GM18508 (cell line): Measurements from ENCODE around the gene PNP.
A peak's percentile ranks its signal among the peaks of the same experiment; 100 is the strongest.

ENCODE experiments used
- ATAC-seq: cut with Tn5 transposase; IDR thresholded peaks from one replicate; pipeline ENCODE4 v1.9.1; 2021; ENCODE audit warnings: moderate number of reproducible peaks; ENCODE audit not compliant: insufficient read depth, unreplicated experiment

The PNP gene

DNA sequence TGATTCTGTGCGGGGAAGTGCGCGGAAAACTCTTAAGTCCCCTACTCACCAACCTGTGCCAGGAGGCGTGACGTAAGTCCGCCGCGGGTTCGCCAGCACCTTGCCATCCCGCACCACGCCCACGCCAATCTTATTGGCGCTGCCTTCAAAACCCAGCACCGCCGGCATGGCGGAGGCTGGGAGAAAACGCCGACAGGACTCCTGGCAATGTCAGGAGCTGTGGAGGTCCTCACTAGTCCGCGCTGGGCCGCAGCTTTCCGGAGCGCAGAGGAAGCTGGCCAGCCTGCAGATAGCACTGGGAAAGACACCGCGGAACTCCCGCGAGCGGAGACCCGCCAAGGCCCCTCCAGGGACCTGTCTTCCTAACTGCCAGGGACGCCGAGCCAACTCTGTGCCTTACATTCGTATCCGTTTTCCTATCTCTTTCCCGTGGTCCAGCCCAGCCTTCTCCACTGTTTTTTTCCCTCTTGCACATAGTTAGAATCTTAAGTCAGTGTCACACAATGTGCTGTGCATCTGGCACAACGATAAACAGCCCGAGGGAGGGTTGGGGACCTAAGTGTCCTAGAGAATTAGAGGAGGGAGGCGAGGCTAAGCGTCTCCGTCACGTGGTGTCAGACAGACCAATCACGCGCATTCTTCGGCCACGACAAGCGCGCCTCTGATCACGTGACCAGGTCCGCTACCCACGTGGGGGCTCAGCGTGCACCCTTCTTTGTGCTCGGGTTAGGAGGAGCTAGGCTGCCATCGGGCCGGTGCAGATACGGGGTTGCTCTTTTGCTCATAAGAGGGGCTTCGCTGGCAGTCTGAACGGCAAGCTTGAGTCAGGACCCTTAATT, 14.5 kb upstream of the PNP start, which contains the start of the genes APEX1 and OSGEP:
TSS of gene APEX1 (plus strand) at position 711 of the 839 bp plus-strand sequence. CDS start 420 bp downstream, outside the sequence.
TSS of gene OSGEP (minus strand) at position 297 of the 839 bp plus-strand sequence. CDS start at position 168, 129 bp downstream.
- ATAC-seq, result peak; percentile 76

DNA sequence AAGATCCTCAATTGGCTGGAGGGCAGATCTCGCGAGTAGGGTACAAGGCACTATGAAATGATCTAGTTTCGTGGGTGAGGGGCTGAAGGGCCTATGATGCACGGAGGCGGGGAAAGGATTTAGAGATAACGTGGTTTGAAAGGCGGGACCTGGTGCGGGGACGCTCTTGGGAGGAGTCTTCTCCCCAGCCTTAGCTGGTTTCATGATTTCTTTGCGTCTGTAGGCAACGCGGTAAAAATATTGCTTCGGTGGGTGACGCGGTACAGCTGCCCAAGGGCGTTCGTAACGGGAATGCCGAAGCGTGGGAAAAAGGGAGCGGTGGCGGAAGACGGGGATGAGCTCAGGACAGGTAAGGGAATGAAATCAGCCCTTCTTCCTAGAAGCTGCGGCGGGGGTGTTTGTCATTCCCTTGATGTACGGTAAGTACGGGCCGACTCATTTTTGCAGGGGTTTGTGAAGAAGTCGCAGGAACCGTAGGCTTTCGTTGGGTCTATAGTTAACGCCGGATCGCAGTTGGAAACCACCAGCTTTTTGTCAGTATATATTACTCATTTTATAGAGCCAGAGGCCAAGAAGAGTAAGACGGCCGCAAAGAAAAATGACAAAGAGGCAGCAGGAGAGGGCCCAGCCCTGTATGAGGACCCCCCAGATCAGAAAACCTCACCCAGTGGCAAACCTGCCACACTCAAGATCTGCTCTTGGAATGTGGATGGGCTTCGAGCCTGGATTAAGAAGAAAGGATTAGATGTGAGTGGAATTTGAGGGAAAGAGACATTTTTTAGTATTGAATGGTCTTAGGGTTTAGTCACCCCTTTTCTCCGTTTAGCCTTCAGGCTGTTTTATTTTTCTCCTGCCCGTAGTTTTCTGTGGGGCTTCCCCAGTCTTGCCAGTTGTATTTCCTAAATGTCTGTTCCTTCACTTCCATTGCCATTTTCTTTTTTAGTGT, 13.6 kb upstream of the PNP start:
- ATAC-seq, result peak; percentile 29

DNA sequence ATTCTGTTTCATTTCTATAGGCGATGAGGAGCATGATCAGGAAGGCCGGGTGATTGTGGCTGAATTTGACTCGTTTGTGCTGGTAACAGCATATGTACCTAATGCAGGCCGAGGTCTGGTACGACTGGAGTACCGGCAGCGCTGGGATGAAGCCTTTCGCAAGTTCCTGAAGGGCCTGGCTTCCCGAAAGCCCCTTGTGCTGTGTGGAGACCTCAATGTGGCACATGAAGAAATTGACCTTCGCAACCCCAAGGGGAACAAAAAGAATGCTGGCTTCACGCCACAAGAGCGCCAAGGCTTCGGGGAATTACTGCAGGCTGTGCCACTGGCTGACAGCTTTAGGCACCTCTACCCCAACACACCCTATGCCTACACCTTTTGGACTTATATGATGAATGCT, 12.2 kb upstream of the PNP start:
- ATAC-seq, result no peak

DNA sequence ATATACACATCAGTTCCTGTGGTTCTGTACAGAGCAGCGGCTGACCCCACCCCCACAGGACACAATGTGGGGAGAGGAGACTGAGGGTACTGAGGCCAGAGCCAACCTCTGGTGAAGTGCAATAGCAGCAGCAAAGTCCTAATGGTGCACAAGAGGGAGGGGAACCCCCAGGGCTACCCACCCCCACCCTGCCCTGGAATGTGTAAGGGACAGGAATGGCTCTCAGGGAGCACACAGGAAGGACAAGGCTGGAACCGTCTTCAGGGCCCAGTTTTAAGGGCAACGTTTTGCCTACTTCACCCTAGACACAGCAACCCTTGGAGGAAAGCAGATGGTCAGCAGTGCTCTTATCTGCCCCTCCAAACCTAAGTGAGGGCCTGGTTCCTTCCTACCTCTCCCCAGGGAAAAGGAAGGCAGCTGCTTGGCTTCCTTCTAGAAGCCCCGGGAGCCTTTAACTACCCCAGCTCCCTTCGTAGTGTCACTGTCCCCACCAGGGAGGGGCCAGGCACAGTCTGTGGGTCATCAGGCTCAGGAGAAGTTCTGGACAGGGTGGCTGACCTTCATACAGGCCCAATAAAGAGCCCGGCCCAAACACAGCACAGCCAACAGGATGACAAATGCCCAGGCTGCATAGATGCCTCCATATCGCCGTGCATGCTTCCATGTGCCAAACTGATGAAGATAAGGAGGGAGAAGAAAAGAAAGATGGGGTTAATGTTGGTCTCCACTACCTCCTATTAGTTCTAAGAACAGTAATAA, 11.0 kb upstream of the PNP start:
- no peak for ATAC-seq

DNA sequence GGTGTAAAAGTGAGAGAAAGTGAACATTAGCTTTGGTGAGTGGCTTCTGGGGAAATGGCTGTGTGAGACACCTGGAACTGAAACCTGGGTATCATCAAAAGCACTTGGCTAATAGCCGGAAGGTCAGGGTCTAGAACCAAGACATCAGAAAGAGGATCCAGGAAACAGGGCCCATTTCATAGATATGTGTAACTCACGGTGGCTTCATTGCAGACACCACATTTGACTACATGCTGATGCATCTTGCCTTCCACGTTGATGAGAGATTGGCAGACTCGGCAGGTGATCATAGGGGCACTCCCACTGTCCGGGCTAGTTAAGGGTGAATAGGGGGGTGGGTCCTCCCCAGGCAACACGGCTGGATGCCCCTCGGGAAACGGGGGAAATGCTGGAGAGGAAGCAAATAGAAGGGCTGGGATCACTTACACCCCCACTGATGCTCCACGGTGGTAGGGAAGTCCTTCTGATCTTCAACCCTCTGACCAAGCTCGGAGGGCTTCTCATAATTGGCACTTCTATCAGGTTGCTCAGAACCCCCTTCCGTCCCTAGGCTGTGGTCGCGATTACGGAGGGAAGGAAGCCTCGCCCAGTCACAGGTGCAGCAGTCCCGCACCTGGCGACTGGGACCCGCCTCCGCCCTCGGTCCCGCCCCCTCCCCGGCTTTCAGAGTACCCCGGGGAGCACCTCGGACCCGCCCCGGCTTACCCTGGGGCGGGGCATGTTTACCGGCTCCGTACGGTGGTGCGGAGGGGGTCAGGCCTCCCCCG, 8.6 kb upstream of the PNP start:
- ATAC-seq, result no peak

DNA sequence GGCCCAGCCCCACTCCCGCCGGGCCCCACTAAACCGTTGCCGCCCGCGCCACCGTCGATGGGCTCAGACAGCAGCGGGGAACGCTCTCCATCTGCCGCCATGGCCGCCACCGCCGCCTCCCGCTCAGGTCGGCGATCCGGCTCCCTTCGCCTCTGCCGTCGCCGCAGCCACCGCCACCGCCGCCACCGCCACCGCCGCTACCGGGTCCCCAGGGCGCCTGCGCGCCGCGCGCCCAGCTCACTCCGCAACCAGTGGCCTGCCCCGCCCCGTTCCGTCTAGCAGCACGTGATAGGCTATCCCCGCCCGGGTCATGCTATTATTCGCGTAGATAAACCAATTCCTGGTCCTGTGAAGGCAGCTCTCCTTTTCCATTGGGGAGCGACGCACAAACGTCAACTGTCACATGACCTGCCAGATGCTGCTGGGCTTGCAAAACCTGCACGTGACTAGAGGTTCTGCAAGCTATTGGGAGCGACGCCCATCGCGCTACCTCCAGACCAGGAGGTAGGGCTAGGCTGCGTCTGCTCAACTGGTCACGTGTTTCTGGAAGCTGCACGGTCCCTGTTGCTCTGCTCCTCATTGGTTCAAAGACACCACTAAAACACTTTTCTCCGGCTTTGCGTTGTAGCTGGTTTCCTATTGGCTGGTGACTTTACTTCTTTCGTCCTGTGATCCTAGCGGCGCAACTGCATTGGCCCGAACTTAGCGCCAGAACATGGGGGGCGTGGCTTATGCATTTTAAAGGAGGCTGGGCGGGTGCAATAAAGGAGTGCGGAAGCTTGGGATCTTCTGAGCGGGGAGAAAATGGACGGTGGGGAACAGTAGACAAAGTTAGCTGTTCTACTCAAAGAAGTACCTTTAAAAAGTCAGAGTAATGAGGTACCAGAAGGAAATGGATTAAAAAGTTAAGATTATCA, 7.7 kb upstream of the PNP start, which contains the start of gene PIP4P1:
TSS of gene PIP4P1 (minus strand) at position 210 of the 917 bp plus-strand sequence. CDS start at position 101, 109 bp downstream.
- peak; percentile 88 for ATAC-seq

DNA sequence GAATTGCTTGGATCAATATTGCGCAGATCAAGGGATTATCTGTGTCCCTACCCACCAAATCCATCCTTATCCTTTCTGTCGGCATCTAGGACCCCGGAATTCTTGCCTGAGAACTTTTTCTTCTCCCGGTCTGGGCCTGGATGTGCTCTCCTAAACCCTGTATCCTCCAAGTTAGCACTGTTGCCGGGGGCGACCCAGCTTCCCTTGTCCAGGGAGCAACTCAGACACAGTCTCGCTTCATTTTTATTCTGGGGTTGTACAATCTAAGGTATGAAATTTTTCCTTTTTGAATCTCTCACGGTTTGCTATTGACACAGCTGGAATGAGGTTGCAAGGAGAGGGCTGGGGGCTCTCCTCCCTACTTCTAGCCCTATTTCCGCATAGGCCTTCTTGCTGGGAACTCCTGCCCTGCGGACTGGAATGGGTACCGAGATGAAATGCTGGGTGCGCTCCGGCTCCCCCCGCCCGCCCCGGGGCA, 403 bp upstream of the PNP start:
- ATAC-seq, result no peak

DNA sequence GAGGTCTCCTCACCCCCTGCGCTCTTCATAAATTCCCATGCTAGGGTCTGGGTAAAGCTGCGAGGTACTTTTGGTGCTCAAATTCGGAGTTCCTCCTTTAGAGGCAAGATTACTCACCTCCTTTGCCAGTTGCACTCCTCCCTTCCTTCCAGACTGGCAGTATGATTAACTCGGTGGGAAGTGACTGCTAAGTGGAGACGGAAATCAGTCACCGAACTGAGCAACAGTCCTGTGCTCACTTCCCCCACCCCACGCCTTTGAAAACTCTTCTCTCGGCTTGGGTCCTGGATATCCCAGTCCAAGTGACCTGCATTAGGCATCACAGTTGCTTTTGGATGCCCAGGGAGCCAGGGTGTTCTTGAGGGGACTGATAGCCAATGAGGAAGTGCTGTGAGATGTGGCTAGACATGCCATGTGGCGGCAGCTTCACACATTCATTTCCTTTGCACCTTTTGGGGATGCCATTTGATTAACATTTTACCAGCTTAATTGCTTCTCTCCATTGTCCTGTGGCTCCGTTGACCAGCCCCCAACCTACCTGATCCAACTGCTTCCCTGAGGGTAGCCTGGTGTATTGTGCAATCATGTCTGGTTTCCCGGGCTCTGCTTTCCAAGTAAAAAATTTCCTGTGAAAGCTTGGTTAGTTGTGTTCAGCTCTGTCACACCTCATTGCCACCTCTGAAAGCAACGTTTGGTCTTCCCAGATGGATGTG, 840 bp downstream of the PNP start:
- peak; percentile 25 for ATAC-seq

DNA sequence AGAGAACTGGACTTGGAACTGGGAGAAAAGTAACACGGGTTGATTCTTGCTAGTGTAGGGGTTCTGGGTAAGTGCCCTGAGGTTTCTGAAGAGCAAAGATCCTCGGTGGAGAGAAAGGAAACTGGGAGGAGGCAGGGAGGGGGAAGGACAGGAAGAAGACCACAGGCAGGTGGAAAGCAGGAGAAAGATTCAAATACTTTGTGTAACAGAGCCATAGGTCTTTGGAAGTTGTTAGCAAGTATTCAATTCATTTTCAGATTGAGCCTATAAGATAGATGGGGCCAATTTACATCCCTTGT, 1.3 kb downstream of the PNP start:
- ATAC-seq, result no peak

DNA sequence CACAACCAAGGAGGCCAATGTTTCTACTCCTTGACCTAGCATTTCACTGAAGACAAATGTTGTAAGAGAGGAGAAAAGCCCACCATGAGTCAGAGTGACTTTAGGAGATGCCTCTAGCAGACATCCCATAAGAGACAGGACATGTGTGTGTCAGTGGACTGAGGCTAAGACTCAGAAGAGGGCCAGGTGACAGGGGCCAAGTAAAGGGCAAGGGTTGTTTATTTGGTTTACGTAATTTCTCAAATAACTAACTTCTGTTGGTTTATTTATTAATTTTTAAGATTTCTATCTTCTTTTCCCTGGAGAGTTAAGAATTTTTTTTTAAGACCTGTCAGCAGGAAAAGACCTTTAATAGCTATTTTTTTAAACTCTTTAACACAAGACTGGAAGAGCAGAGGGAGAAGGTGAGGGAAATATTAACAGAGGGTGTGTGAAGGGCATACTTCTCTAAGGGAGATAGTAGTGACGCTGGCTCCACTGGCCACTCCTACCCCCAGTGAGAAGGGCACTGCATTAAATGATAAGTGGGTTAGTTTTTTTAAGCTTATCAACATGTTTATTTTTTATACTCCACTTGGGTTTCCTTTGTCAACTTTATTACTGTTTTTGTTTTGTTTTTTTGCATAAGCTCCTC, 3.4 kb downstream of the PNP start:
- ATAC-seq, result no peak

DNA sequence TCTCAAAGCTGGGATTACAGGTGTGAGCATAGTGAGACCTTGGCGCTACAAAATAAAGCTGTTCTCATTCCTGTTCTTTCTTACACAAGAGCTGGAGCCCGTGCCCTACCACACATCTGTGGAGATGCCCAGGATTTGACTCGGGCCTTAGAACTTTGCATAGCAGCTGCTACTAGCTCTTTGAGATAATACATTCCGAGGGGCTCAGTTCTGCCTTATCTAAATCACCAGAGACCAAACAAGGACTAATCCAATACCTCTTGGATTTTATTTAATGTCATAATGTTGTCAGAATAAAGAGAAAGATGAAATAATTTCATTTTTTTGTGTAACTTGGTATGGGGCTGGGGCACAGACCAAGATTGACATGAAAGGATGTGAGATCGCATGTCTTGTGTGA, 7.6 kb downstream of the PNP start:
- no peak for ATAC-seq

DNA sequence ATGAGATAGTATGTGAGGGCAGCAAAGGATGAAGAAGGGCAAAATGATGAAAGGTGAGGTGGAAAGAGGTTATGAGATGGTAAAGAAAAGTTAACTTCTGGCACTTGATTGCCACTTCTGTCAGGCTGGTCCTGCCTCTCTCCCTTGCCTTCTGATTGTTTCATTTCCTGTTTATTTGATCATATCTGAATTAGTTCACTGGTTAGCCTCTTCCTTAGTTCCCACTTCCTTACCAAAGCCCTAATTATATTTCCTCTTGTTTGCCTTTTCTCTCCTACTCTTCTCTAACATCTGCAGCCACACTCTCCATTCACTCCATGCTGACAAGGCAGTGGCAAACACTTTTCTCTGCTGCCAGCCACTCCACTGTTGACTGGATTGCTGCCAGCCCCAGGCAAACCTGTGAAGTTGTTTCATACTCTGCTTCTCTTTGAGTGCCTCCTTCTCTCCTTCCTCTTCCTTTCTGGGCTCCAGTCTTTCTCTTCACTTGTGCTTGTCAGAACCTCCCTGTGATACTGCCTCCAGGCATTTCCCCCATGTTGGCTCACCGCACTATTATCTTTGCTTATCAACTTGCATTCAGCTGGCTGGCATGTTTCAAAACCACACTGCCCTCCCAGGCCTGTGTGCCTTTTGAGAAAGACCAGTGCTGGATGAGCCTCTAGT, 8.1 kb downstream of the PNP start:
- no peak for ATAC-seq

DNA sequence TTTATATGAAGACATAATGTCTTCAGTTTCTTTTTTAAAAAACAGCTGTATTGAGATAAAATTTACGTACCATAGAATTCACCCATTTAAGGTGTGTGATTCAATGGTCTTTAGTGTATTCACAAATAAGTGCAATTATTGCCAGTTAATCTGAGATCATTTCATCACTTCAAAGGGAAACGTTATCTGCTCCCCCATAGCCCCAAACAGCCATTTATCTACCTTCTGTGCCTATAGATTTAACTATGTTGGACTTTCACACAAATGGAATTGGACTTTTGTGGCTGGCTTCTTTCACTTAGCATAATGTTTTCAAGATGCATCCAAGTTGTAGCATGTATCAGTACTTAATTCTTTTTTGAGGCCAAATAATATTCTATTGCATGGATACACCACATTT, 9.7 kb downstream of the PNP start:
- no peak for ATAC-seq

DNA sequence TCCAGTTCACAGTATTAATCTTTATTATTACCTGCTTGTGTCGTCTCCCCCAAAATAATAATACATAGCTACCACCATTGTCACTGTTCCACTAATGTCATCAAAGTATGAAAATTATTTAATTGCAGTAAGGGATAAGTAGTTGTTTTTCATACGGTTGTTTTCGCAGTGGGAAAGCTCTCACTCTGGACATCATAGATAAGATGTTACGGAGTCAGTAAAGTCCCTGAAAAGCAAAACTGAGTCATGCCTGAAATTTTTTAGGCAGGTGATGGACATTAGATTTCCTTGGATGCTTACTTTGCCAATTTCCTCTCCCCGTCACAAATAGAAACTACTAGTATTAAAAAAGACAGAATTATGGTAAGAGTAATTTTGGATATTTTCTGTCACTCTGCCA, 13.2 kb downstream of the PNP start:
- ATAC-seq, result no peak

DNA sequence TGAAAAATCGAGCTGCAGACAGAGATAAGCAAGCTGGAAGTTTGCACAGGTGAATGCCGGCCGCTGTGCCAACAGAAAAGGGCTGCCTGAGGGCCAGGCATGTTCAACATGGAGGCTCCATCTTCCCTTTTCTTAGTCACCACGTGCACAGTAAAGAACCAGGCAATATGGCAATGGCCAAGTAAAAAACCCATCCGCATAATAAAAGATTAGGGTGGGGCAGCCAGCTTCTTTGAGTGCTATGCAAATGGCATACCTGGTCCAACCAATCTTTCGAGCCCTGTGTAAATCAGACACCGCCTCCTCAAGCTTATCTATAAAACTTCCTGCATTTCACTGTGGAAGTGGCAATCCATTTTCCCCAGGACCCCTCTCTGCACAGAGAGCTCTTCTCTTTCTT, 16.7 kb downstream of the PNP start:
- ATAC-seq, result no peak

DNA sequence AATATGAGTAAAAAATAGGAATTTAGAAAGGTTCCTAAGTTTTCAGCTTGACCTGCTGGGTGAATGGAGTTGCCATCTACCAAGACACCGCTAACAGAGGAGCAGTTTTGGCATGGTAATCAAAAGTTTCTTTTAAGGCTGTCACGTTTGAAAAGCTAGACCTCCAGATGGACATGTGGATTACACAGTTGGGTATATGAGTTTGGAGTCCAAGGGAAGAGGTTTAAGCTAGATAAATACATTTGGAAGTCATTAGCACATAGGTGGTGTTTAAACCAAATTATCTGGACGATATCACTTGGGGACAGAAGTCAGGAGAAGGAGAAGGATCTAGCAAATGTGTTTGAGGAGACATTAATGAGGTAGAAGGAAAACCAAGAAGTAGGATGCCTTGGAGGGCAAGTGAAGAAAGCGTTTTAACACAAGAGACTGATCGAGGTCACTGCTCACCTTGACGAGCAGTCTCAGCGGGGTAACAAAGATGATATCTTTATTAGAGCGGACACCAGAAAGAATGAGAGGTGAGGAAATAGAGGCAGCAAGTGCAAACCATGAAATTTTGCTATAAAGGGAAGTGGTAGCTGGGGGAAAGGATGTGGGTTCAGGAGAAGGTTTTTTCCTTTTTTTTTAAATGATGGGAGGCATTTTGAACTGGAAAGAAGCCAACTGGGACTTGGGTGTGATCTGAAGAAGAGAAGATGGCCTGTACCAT, 17.6 kb downstream of the PNP start:
- ATAC-seq, result no peak
